A673 (cell line): ENCODE results near the gene TAF4. TPM values are rescaled to one million over a fixed set of nuclear protein-coding genes. Genes with fewer than 3 reads are reported as not detected.

Experiments used
- BruUV-seq: library from RNA; stranded (reverse); fragments of 400-500 nt; replicated peaks from 2 replicates; lab custom pipeline; 2021; lab: Mats Ljungman, UMichigan
- CTCF ChIA-PET: fragments of 300-600 bp; sonication (Branson Sonifier 250); formaldehyde crosslinking; loops from one replicate; lab custom pipeline; 2022; ENCODE audit warnings: antibody characterized with exemption; lab: Charles Lee
- POLR2A ChIA-PET: fragments of 300-600 bp; sonication (Branson Sonifier 250); formaldehyde crosslinking; loops from one replicate; lab custom pipeline; 2022; ENCODE audit warnings: antibody characterized with exemption; ENCODE audit not compliant: low non-redundant PET; lab: Charles Lee
- DNase-seq: peaks from one replicate; pipeline ENCODE4 v3.0.0-alpha.2; 2015; ENCODE audit warnings: low spot score
- H3K27ac ChIP-seq: fragments of 200-600 bp; sonication (generic); 2 replicates; pipeline ENCODE4 v1.5.1; 2016; ENCODE audit warnings: mixed run types, low read depth, mild to moderate bottlenecking, mixed read lengths, antibody characterized with exemption, low read length; ENCODE audit not compliant: poor library complexity, severe bottlenecking
- H3K27me3 ChIP-seq: fragments of 200-600 bp; sonication (generic); replicated peaks from 2 replicates; pipeline ENCODE4 v1.6.1; 2017; ENCODE audit warnings: mixed run types, low read depth, mild to moderate bottlenecking, mixed read lengths, antibody characterized with exemption, low read length; ENCODE audit not compliant: insufficient read depth, poor library complexity
- H3K36me3 ChIP-seq: fragments of 200-600 bp; sonication (generic); 2 replicates; pipeline ENCODE4 v1.6.1; 2016; ENCODE audit warnings: mixed run types, mild to moderate bottlenecking, mixed read lengths, antibody characterized with exemption, low read length; ENCODE audit not compliant: insufficient read depth, poor library complexity, severe bottlenecking
- H3K4me1 ChIP-seq: fragments of 200-600 bp; sonication (generic); 2 replicates; pipeline ENCODE4 v1.6.1; 2017; ENCODE audit warnings: mixed run types, mild to moderate bottlenecking, mixed read lengths, antibody characterized with exemption, low read length; ENCODE audit not compliant: insufficient read depth, poor library complexity, severe bottlenecking
- H3K4me3 ChIP-seq: fragments of 200-600 bp; sonication (generic); 2 replicates; pipeline ENCODE4 v1.5.1; 2016; ENCODE audit warnings: low read depth, mixed run types, mild to moderate bottlenecking, mixed read lengths, low read length; ENCODE audit not compliant: poor library complexity, severe bottlenecking
- H3K9me3 ChIP-seq: fragments of 200-600 bp; sonication (generic); 2 replicates; pipeline ENCODE4 v1.6.1; 2016; ENCODE audit warnings: mixed run types, low read depth, mild to moderate bottlenecking, mixed read lengths, antibody characterized with exemption, low read length; ENCODE audit not compliant: poor library complexity, severe bottlenecking
- CTCF ChIP-seq: fragments of 300-800, 200-600 bp; sonication (generic); conservative IDR thresholded peaks from 2 replicates; pipeline ENCODE4 v1.5.1; 2017; ENCODE audit warnings: low read depth, mild to moderate bottlenecking, antibody characterized with exemption, low read length, moderate library complexity, mixed read lengths
- EZH2 ChIP-seq: fragments of 200-600 bp; sonication (generic); IDR thresholded peaks from 2 replicates; pipeline ENCODE4 v1.6.1; 2017; ENCODE audit warnings: borderline replicate concordance, low read depth, mild to moderate bottlenecking, mixed read lengths, antibody characterized with exemption, low read length; ENCODE audit not compliant: poor library complexity, severe bottlenecking
- intact Hi-C: fragments of 100-400 bp; cut with micrococcal nuclease; formaldehyde crosslinking; loops from one replicate; pipeline ENCODE4 v1.10.0; 2022; ENCODE audit not compliant: unreplicated experiment
- total RNA-seq: library from RNA; stranded (reverse); gene quantifications from 2 replicates; pipeline ENCODE4 v1.2.3, GENCODE V29; 2021

The TAF4 gene
- total RNA-seq, 1 experiment from 2014 or later: 37.0 TPM

- H3K27me3 ChIP-seq: peaks cover 26% of the 10 kb centered on the region
- ChIA-PET POLR2A (no interaction called here), CTCF (no interaction called here)
- no peaks in the 10 kb centered on the region for H3K4me1 ChIP-seq
- DNase-seq: no peak
- TF ChIP-seq EZH2 (peak; percentile 68), CTCF (no peak)
- H3K4me3 ChIP-seq: no peak overlapping the region
- no TSS peak for BruUV-seq
- no peaks in the 10 kb centered on the region for H3K36me3 ChIP-seq
- no peak overlapping the region for H3K27ac ChIP-seq
- no peaks in the 10 kb centered on the region for H3K9me3 ChIP-seq
- intact Hi-C loops: no loop called here
Observed at GRCh38 chr20:61964675-61965605, 100.7 kb downstream of the TAF4 start.

- H3K9me3 ChIP-seq: no peaks in the 10 kb centered on the region
- no peak overlapping the region for H3K27ac ChIP-seq
- intact Hi-C loops: no loop called here
- TF ChIP-seq EZH2: no peak
- TF ChIP-seq CTCF: no peak
- H3K4me1 ChIP-seq: no peaks in the 10 kb centered on the region
- H3K4me3 ChIP-seq: no peak overlapping the region
- DNase-seq: no peak
- ChIA-PET CTCF (no interaction called here), POLR2A (no interaction called here)
- peaks cover 26% of the 10 kb centered on the region for H3K27me3 ChIP-seq
- BruUV-seq: no TSS peak
- no peaks in the 10 kb centered on the region for H3K36me3 ChIP-seq
Observed at GRCh38 chr20:61963885-61964674, 101.6 kb downstream of the TAF4 start.

- TF ChIP-seq EZH2 (no peak), CTCF (no peak)
- no peak overlapping the region for H3K4me3 ChIP-seq
- peaks cover 35% of the 10 kb centered on the region for H3K27me3 ChIP-seq
- intact Hi-C loops: no loop called here
- DNase-seq: no peak
- BruUV-seq: no TSS peak
- H3K36me3 ChIP-seq: no peaks in the 10 kb centered on the region
- H3K9me3 ChIP-seq: no peaks in the 10 kb centered on the region
- ChIA-PET CTCF (no interaction called here), POLR2A (no interaction called here)
- no peaks in the 10 kb centered on the region for H3K4me1 ChIP-seq
- no peak overlapping the region for H3K27ac ChIP-seq
Observed at GRCh38 chr20:61963149-61963548, 102.5 kb downstream of the TAF4 start.
